PC-9 (cell line): ENCODE results near the gene FGF12. TPM values are rescaled to one million over a fixed set of nuclear protein-coding genes. Genes with fewer than 3 reads are reported as not detected.

ENCODE experiments used
- BruUV-seq: library from RNA; stranded (reverse); fragments of 400-500 nt; replicated peaks from 2 replicates; lab custom pipeline; 2021; lab: Mats Ljungman, UMichigan
- CTCF ChIA-PET: fragments of 300-600 bp; sonication (Branson Sonifier 250); formaldehyde crosslinking; loops from one replicate; lab custom pipeline; 2022; ENCODE audit warnings: antibody characterized with exemption; lab: Charles Lee
- POLR2A ChIA-PET: fragments of 300-600 bp; sonication (Branson Sonifier 250); formaldehyde crosslinking; loops from one replicate; lab custom pipeline; 2022; ENCODE audit warnings: antibody characterized with exemption; ENCODE audit not compliant: unreplicated experiment; lab: Charles Lee
- DNase-seq, 2 experiments: peaks; one replicate each; pipeline versions ENCODE4 v3.0.0 to v3.0.0-alpha.2; 2015 to 2022; ENCODE audit warnings: mixed read lengths in 1 of 2
- H2AFZ ChIP-seq: fragments of 200-600 bp; sonication (generic); 2 replicates; pipeline ENCODE4 v1.8.1; 2017; ENCODE audit warnings: antibody characterized with exemption
- H3F3A ChIP-seq: fragments of 200-600 bp; sonication (generic); 2 replicates; pipeline ENCODE4 v1.8.1; 2017; ENCODE audit warnings: antibody characterized with exemption, mild to moderate bottlenecking, low read depth; ENCODE audit not compliant: insufficient read depth
- H3K27ac ChIP-seq: fragments of 200-600 bp; sonication (generic); 2 replicates; pipeline ENCODE4 v1.6.1; 2016; ENCODE audit warnings: mixed run types
- H3K27me3 ChIP-seq: fragments of 200-600 bp; sonication (generic); 2 replicates; pipeline ENCODE4 v1.6.1; 2016; ENCODE audit warnings: low read depth, mixed run types; ENCODE audit not compliant: insufficient read depth
- H3K36me3 ChIP-seq: fragments of 200-600 bp; sonication (generic); 2 replicates; pipeline ENCODE4 v1.6.1; 2016; ENCODE audit warnings: low read depth, mixed run types
- H3K4me1 ChIP-seq: fragments of 200-600 bp; sonication (generic); replicated peaks from 2 replicates; pipeline ENCODE4 v1.6.1; 2016; ENCODE audit warnings: mixed run types; ENCODE audit not compliant: insufficient read depth
- H3K4me2 ChIP-seq: fragments of 200-600 bp; sonication (generic); 2 replicates; pipeline ENCODE4 v1.6.1; 2017; ENCODE audit warnings: mixed run types
- H3K4me3 ChIP-seq: fragments of 200-600 bp; sonication (generic); 2 replicates; pipeline ENCODE4 v1.6.1; 2016; ENCODE audit warnings: mixed run types
- H3K79me2 ChIP-seq: fragments of 200-600 bp; sonication (generic); 2 replicates; pipeline ENCODE4 v1.6.1; 2017; ENCODE audit warnings: low read depth, mixed run types
- H3K9me2 ChIP-seq: fragments of 200-600 bp; sonication (generic); 2 replicates; pipeline ENCODE4 v1.8.1; 2017; ENCODE audit warnings: mild to moderate bottlenecking; ENCODE audit not compliant: insufficient read depth
- H3K9me3 ChIP-seq: fragments of 200-600 bp; sonication (generic); 2 replicates; pipeline ENCODE4 v1.8.1; 2016; ENCODE audit warnings: low read depth; ENCODE audit not compliant: insufficient read depth
- H4K20me1 ChIP-seq: fragments of 200-600 bp; sonication (generic); 2 replicates; pipeline ENCODE4 v1.8.1; 2017; ENCODE audit not compliant: insufficient read depth
- CTCF ChIP-seq: fragments of 200-600 bp; sonication (generic); conservative IDR thresholded peaks from 2 replicates; pipeline ENCODE4 v1.6.1; 2017; ENCODE audit warnings: mixed run types, antibody characterized with exemption, mild to moderate bottlenecking, moderate library complexity
- EZH2 ChIP-seq: fragments of 200-600 bp; sonication (generic); IDR thresholded peaks from 2 replicates; pipeline ENCODE4 v1.8.0; 2017; ENCODE audit warnings: antibody characterized with exemption, low read depth
- intact Hi-C: fragments of 100-400 bp; cut with micrococcal nuclease; formaldehyde crosslinking; loops from one replicate; pipeline ENCODE4 v1.10.0; 2022; ENCODE audit not compliant: unreplicated experiment
- total RNA-seq: library from RNA; stranded (reverse); gene quantifications from 2 replicates; pipeline ENCODE4 v1.2.3, GENCODE V29; 2021

FGF12 gene
- total RNA-seq, 1 experiment from 2014 or later = 10.9 TPM

GRCh38 chr3:192382861-192383260, 344.5 kb downstream of the FGF12 start:
- CTCF ChIA-PET = no interaction called here
- no peak overlapping the region for H3K27ac ChIP-seq
- POLR2A ChIA-PET = no interaction called here

GRCh38 chr3:192373586-192373985, 353.8 kb downstream of the FGF12 start:
- no peaks in the 10 kb centered on the region for H3K27me3 ChIP-seq
- POLR2A ChIA-PET = no interaction called here
- H2AFZ ChIP-seq = no peak overlapping the region
- no peaks in the 10 kb centered on the region for H3K4me1 ChIP-seq
- H3K36me3 ChIP-seq = no peaks in the 10 kb centered on the region
- H3K4me2 ChIP-seq = no peak overlapping the region
- intact Hi-C loops = no loop called here
- no peak for DNase-seq
- H4K20me1 ChIP-seq = no peaks in the 10 kb centered on the region; the same call in 1 of the 2 replicates
- CTCF ChIA-PET = interaction anchor here (0.6 kb wide), 1 partner anchor 120 kb away, joined by 4 read pairs; no protein-coding TSS in a partner anchor
- BruUV-seq = no TSS peak
- H3K27ac ChIP-seq = no peak overlapping the region
- H3K79me2 ChIP-seq = no peaks in the 10 kb centered on the region
- no peaks in the 10 kb centered on the region for H3K9me2 ChIP-seq
- no peak overlapping the region for H3K4me3 ChIP-seq
- no peaks in the 10 kb centered on the region for H3F3A ChIP-seq
- no peak for TF ChIP-seq CTCF
- no peak for TF ChIP-seq EZH2
- H3K9me3 ChIP-seq = no peaks in the 10 kb centered on the region

More at GRCh38 chr3:192382861-192383260, 344.5 kb downstream of the FGF12 start:
- no peaks in the 10 kb centered on the region for H3K9me3 ChIP-seq
- BruUV-seq = no TSS peak
- H3K9me2 ChIP-seq = no peaks in the 10 kb centered on the region
- H3K79me2 ChIP-seq = no peaks in the 10 kb centered on the region
- no peaks in the 10 kb centered on the region for H3F3A ChIP-seq
- H3K4me2 ChIP-seq = no peak overlapping the region
- H3K4me3 ChIP-seq = no peak overlapping the region
- DNase-seq = no peak
- H3K27me3 ChIP-seq = no peaks in the 10 kb centered on the region
- no peaks in the 10 kb centered on the region for H3K36me3 ChIP-seq
- no peaks in the 10 kb centered on the region for H4K20me1 ChIP-seq
- intact Hi-C loops = no loop called here
- no peaks in the 10 kb centered on the region for H3K4me1 ChIP-seq
- no peak for TF ChIP-seq EZH2
- TF ChIP-seq CTCF = no peak
- no peak overlapping the region for H2AFZ ChIP-seq

- POLR2A ChIA-PET = interaction anchor here (0.6 kb wide), 1 partner anchor 93 kb away, joined by 9 read pairs; no protein-coding TSS in a partner anchor
- H2AFZ ChIP-seq = no peak overlapping the region
- no peaks in the 10 kb centered on the region for H3F3A ChIP-seq
- BruUV-seq = no TSS peak
- no peak overlapping the region for H3K27ac ChIP-seq
- H3K9me3 ChIP-seq = no peaks in the 10 kb centered on the region
- no peaks in the 10 kb centered on the region for H3K36me3 ChIP-seq
- no peak overlapping the region for H3K4me2 ChIP-seq
- H3K4me3 ChIP-seq = no peak overlapping the region
- no peaks in the 10 kb centered on the region for H3K9me2 ChIP-seq
- TF ChIP-seq CTCF = no peak
- no peak for TF ChIP-seq EZH2
- H3K4me1 ChIP-seq = no peaks in the 10 kb centered on the region
- H3K27me3 ChIP-seq = no peaks in the 10 kb centered on the region
- no peaks in the 10 kb centered on the region; the same call in 1 of the 2 replicates for H4K20me1 ChIP-seq
- CTCF ChIA-PET = interaction anchor here (0.6 kb wide), 1 partner anchor 120 kb away, joined by 4 read pairs; no protein-coding TSS in a partner anchor
- no peak for DNase-seq
- intact Hi-C loops = no loop called here
- H3K79me2 ChIP-seq = no peaks in the 10 kb centered on the region
Observed at GRCh38 chr3:192373032-192373431, 354.3 kb downstream of the FGF12 start.
